A673 (cell line): Measurements from ENCODE around the gene ADCY6. TPM values are rescaled to one million over a fixed set of nuclear protein-coding genes. Genes with fewer than 3 reads are reported as not detected.
A peak's percentile ranks its signal among the peaks of the same experiment; 100 is the strongest.

Experiments used
- Bru-seq: library from RNA; stranded (reverse); fragments of 400-500 nt; gene quantifications from one replicate; lab custom pipeline; 2021; lab: Mats Ljungman, UMichigan
- BruChase-seq, 2 experiments: library from RNA; stranded (reverse); fragments of 400-500 nt; gene quantifications; one replicate each; lab custom pipeline; 2021; lab: Mats Ljungman, UMichigan
- BruUV-seq: library from RNA; stranded (reverse); fragments of 400-500 nt; replicated peaks from 2 replicates; lab custom pipeline; 2021; lab: Mats Ljungman, UMichigan
- CTCF ChIA-PET: fragments of 300-600 bp; sonication (Branson Sonifier 250); formaldehyde crosslinking; loops from one replicate; lab custom pipeline; 2022; ENCODE audit warnings: antibody characterized with exemption; lab: Charles Lee
- POLR2A ChIA-PET: fragments of 300-600 bp; sonication (Branson Sonifier 250); formaldehyde crosslinking; loops from one replicate; lab custom pipeline; 2022; ENCODE audit warnings: antibody characterized with exemption; ENCODE audit not compliant: low non-redundant PET; lab: Charles Lee
- DNase-seq: peaks from one replicate; pipeline ENCODE4 v3.0.0-alpha.2; 2015; ENCODE audit warnings: low spot score
- H3K27ac ChIP-seq: fragments of 200-600 bp; sonication (generic); 2 replicates; pipeline ENCODE4 v1.5.1; 2016; ENCODE audit warnings: mixed run types, low read depth, mild to moderate bottlenecking, mixed read lengths, antibody characterized with exemption, low read length; ENCODE audit not compliant: poor library complexity, severe bottlenecking
- H3K27me3 ChIP-seq: fragments of 200-600 bp; sonication (generic); replicated peaks from 2 replicates; pipeline ENCODE4 v1.6.1; 2017; ENCODE audit warnings: mixed run types, low read depth, mild to moderate bottlenecking, mixed read lengths, antibody characterized with exemption, low read length; ENCODE audit not compliant: insufficient read depth, poor library complexity
- H3K36me3 ChIP-seq: fragments of 200-600 bp; sonication (generic); 2 replicates; pipeline ENCODE4 v1.6.1; 2016; ENCODE audit warnings: mixed run types, mild to moderate bottlenecking, mixed read lengths, antibody characterized with exemption, low read length; ENCODE audit not compliant: insufficient read depth, poor library complexity, severe bottlenecking
- H3K4me1 ChIP-seq: fragments of 200-600 bp; sonication (generic); 2 replicates; pipeline ENCODE4 v1.6.1; 2017; ENCODE audit warnings: mixed run types, mild to moderate bottlenecking, mixed read lengths, antibody characterized with exemption, low read length; ENCODE audit not compliant: insufficient read depth, poor library complexity, severe bottlenecking
- H3K4me3 ChIP-seq: fragments of 200-600 bp; sonication (generic); 2 replicates; pipeline ENCODE4 v1.5.1; 2016; ENCODE audit warnings: low read depth, mixed run types, mild to moderate bottlenecking, mixed read lengths, low read length; ENCODE audit not compliant: poor library complexity, severe bottlenecking
- H3K9me3 ChIP-seq: fragments of 200-600 bp; sonication (generic); 2 replicates; pipeline ENCODE4 v1.6.1; 2016; ENCODE audit warnings: mixed run types, low read depth, mild to moderate bottlenecking, mixed read lengths, antibody characterized with exemption, low read length; ENCODE audit not compliant: poor library complexity, severe bottlenecking
- CTCF ChIP-seq: fragments of 300-800, 200-600 bp; sonication (generic); conservative IDR thresholded peaks from 2 replicates; pipeline ENCODE4 v1.5.1; 2017; ENCODE audit warnings: low read depth, mild to moderate bottlenecking, antibody characterized with exemption, low read length, moderate library complexity, mixed read lengths
- EZH2 ChIP-seq: fragments of 200-600 bp; sonication (generic); IDR thresholded peaks from 2 replicates; pipeline ENCODE4 v1.6.1; 2017; ENCODE audit warnings: borderline replicate concordance, low read depth, mild to moderate bottlenecking, mixed read lengths, antibody characterized with exemption, low read length; ENCODE audit not compliant: poor library complexity, severe bottlenecking
- intact Hi-C: fragments of 100-400 bp; cut with micrococcal nuclease; formaldehyde crosslinking; loops from one replicate; pipeline ENCODE4 v1.10.0; 2022; ENCODE audit not compliant: unreplicated experiment
- long read RNA-seq: library from polyadenylated mRNA; stranded (forward); transcript quantifications from one replicate; pipeline ENCODE4 v2.0.0, GENCODE V29; 2022
- total RNA-seq: library from RNA; stranded (reverse); gene quantifications from 2 replicates; pipeline ENCODE4 v1.2.3, GENCODE V29; 2021

The ADCY6 gene
- 6.8 and 12.8 TPM in 2 replicates for total RNA-seq
- percentile 36 among the genes with signal in this experiment for Bru-seq, nascent RNA
- BruChase-seq, experiment 1, labeled RNA remaining after a 2-hour chase, result percentile 50 among the genes with signal in this experiment
- BruChase-seq, experiment 2, labeled RNA remaining after a 6-hour chase, result percentile 59 among the genes with signal in this experiment
- long read RNA-seq, full-length matches to known transcripts, result 1 of 11 reads
- long read RNA-seq, partial matches to known transcripts, result 4 of 11 reads
- long read RNA-seq, other reads (novel, unspliced or antisense), result 6 of 11 reads

- ChIA-PET CTCF (interaction anchor here (0.6 to 1.2 kb wide), 4 partner anchors 26 to 170 kb away, joined by 3 to 10 read pairs (median 5); partner anchors contain the start of gene DDX23), POLR2A (no interaction called here)
- intact Hi-C loops, result no loop called here
- Histone ChIP-seq H3K4me1 (peaks cover 12% of the 10 kb centered on the region), H3K27ac (peak within 1 kb of the TSS; percentile 72), H3K36me3 (no peaks in the 10 kb centered on the region), H3K4me3 (peak within 1 kb of the TSS; percentile 89), H3K27me3 (no peaks in the 10 kb centered on the region), H3K9me3 (no peaks in the 10 kb centered on the region)
- TF ChIP-seq CTCF, result no peak
- no peak for TF ChIP-seq EZH2
- peak; percentile 35 for DNase-seq
- BruUV-seq, result no TSS peak
These were observed at the start of gene ADCY6 for GRCh38 chr12:48788854-48789775. Gene ADCY6 (minus strand): TSS chr12:48789089. CDS start chr12:48783434, 5,655 bp downstream.

- POLR2A ChIA-PET, result no interaction called here
- intact Hi-C loops, result no loop called here
- no TSS peak for BruUV-seq
- Histone ChIP-seq H3K27ac (no peak overlapping the region), H3K27me3 (no peaks in the 10 kb centered on the region), H3K36me3 (peaks cover 64% of the 10 kb centered on the region), H3K4me3 (no peak overlapping the region), H3K4me1 (no peaks in the 10 kb centered on the region), H3K9me3 (no peaks in the 10 kb centered on the region)
- TF ChIP-seq CTCF, result no peak
- TF ChIP-seq EZH2, result no peak
- no peak for DNase-seq
- CTCF ChIA-PET, result no interaction called here
These were observed 49.2 kb upstream of the ADCY6 start for GRCh38 chr12:48838048-48838447.

- BruUV-seq, result no TSS peak
- CTCF ChIA-PET, result no interaction called here
- TF ChIP-seq CTCF (no peak), EZH2 (no peak)
These were observed 43.6 kb upstream of the ADCY6 start for GRCh38 chr12:48832321-48833060.

More at GRCh38 chr12:48832321-48833060, 43.6 kb upstream of the ADCY6 start:
- Histone ChIP-seq H3K27me3 (no peaks in the 10 kb centered on the region), H3K36me3 (peaks cover 89% of the 10 kb centered on the region), H3K9me3 (no peaks in the 10 kb centered on the region), H3K4me3 (no peak overlapping the region), H3K27ac (no peak overlapping the region), H3K4me1 (no peaks in the 10 kb centered on the region)
- POLR2A ChIA-PET, result no interaction called here
- DNase-seq, result no peak
- intact Hi-C loops, result no loop called here
